Smooth muscle cell (in vitro differentiated cells): ENCODE measurements around the gene GRM3. TPM values are rescaled to one million over a fixed set of nuclear protein-coding genes. Genes with fewer than 3 reads are reported as not detected.

ENCODE experiments used
- DNase-seq: peaks from one replicate; lab custom pipeline; 2025; ENCODE audit not compliant: unreplicated experiment; lab: John Stamatoyannopoulos, UW
- H2AFZ ChIP-seq: fragments of 200-600 bp; sonication (generic); 2 replicates; pipeline ENCODE4 v1.6.0; 2016; ENCODE audit warnings: antibody characterized with exemption, low read depth, mild to moderate bottlenecking
- H3F3A ChIP-seq: fragments of 200-600 bp; sonication (generic); 2 replicates; pipeline ENCODE4 v1.6.0; 2017; ENCODE audit warnings: antibody characterized with exemption, low read depth
- H3K27ac ChIP-seq: fragments of 200-600 bp; sonication (generic); 2 replicates; pipeline ENCODE4 v1.5.1; 2016; ENCODE audit warnings: low read depth, mild to moderate bottlenecking
- H3K27me3 ChIP-seq: fragments of 200-600 bp; sonication (generic); 2 replicates; pipeline ENCODE4 v1.6.1; 2016; ENCODE audit warnings: low read depth, mild to moderate bottlenecking
- H3K36me3 ChIP-seq: fragments of 200-600 bp; sonication (generic); 2 replicates; pipeline ENCODE4 v1.5.1; 2016; ENCODE audit warnings: low read depth
- H3K4me1 ChIP-seq: fragments of 200-600 bp; sonication (generic); 2 replicates; pipeline ENCODE4 v1.5.1; 2016; ENCODE audit warnings: low read depth
- H3K4me2 ChIP-seq: fragments of 200-600 bp; sonication (generic); 2 replicates; pipeline ENCODE4 v1.6.0; 2016; ENCODE audit warnings: mild to moderate bottlenecking
- H3K4me3 ChIP-seq: fragments of 200-600 bp; sonication (generic); 2 replicates; pipeline ENCODE4 v1.5.1; 2016; ENCODE audit warnings: mild to moderate bottlenecking
- H3K79me2 ChIP-seq: fragments of 200-600 bp; sonication (generic); 2 replicates; pipeline ENCODE4 v1.6.0; 2016; ENCODE audit warnings: low read depth, mild to moderate bottlenecking
- H3K9ac ChIP-seq: fragments of 200-600 bp; sonication (generic); 2 replicates; pipeline ENCODE4 v1.6.0; 2016; ENCODE audit warnings: low read depth
- H3K9me3 ChIP-seq: fragments of 200-600 bp; sonication (generic); replicated peaks from 2 replicates; pipeline ENCODE4 v1.5.1; 2016; ENCODE audit warnings: low read depth
- H4K20me1 ChIP-seq: fragments of 200-600 bp; sonication (generic); 2 replicates; pipeline ENCODE4 v1.6.0; 2016; ENCODE audit warnings: low read depth
- CTCF ChIP-seq: fragments of 200-600 bp; sonication (generic); IDR thresholded peaks from 2 replicates; pipeline ENCODE4 v1.5.1; 2017; ENCODE audit warnings: borderline replicate concordance, mild to moderate bottlenecking, antibody characterized with exemption; ENCODE audit not compliant: insufficient read depth, poor library complexity, severe bottlenecking
- WGBS: methylation state at CpG from one replicate; pipeline ENCODE4 v1.1.7; 2016; ENCODE audit warnings: low lambda C conversion rate; 5-methylcytosine and 5-hydroxymethylcytosine counted together
- polyA plus RNA-seq: library from polyadenylated mRNA; unstranded; fragments of >200 nt; fragmentation: Nextera tagmentation; extraction: Ambion mirVana; gene quantifications from 2 replicates; pipeline ENCODE4 v1.2.1, GENCODE V29; 2016
- total RNA-seq: library from RNA; depleted of rRNA; stranded (reverse); fragments of >200 nt; gene quantifications from 2 replicates; pipeline ENCODE4 v1.2.3, GENCODE V29; 2014

GRM3 gene
- total and polyA plus RNA-seq, 2 experiments from 2014 or later = 0.35 TPM; not detected in 1

DNA sequence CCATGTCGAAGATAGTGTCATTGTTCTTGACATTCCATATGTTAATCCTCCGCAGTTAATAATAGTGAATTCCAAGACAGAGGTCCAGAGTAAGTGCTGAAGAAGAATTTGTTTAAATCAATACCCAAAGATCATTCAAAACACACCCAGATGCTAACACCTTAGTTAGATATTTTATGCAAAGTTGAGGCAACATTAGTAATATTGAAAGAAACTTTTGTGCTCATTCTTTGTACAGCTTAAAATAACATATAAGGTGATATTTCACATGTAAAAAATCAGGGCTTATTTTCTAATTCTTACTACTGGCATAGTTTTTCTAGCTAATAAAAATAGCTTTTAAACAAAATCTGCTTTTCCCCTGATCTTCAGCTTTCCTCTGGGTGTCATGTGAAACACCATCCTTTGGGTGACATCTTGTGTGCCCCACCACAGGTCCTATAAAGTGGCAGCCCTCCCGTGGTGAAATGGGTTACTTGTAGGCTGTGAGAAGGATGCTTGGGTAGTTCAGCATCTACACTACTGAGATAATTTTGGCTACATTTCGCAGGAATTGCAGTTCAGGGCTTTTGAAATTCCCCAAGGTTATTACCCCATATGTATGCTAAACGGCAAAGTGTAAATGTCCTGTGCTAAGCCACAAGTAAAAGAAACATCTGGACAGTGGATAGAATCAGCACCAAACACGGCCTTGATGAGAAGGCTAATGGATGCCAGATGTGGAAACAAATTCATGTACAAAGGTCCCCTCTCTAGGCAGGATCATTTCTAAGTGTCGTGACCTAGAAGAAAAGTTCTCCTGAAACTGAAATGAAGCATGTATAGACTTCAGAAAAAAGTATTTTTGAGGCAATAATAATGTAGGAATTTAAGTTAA, 105.4 kb downstream of the GRM3 start:
- H3K4me3 ChIP-seq = no peak overlapping the region
- H3K27me3 ChIP-seq = no peaks in the 10 kb centered on the region
- no peaks in the 10 kb centered on the region for H4K20me1 ChIP-seq
- no peaks in the 10 kb centered on the region for H3K9me3 ChIP-seq
- no peaks in the 10 kb centered on the region for H3F3A ChIP-seq
- TF ChIP-seq CTCF = no peak
- no peak for DNase-seq
- no peaks in the 10 kb centered on the region for H3K79me2 ChIP-seq
- H3K4me2 ChIP-seq = no peak overlapping the region
- no peaks in the 10 kb centered on the region for H3K36me3 ChIP-seq
- 63% methylated on average over 7 of the region's 7 CpGs for WGBS
- H3K27ac ChIP-seq = no peak overlapping the region
- peaks cover 18% of the 10 kb centered on the region for H3K4me1 ChIP-seq
- no peak overlapping the region for H2AFZ ChIP-seq
- no peak overlapping the region for H3K9ac ChIP-seq

- no peaks in the 10 kb centered on the region for H3K36me3 ChIP-seq
- no peaks in the 10 kb centered on the region for H3K27me3 ChIP-seq
- no peak for TF ChIP-seq CTCF
- H2AFZ ChIP-seq = no peak overlapping the region
- H3K4me1 ChIP-seq = peaks cover 18% of the 10 kb centered on the region
- no peak overlapping the region for H3K9ac ChIP-seq
- no peaks in the 10 kb centered on the region for H3K9me3 ChIP-seq
- 87% methylated on average over 4 of the region's 4 CpGs for WGBS
- H3K4me3 ChIP-seq = no peak overlapping the region
- H3K4me2 ChIP-seq = no peak overlapping the region
- DNase-seq = no peak
- no peak overlapping the region for H3K27ac ChIP-seq
- H4K20me1 ChIP-seq = no peaks in the 10 kb centered on the region
- no peaks in the 10 kb centered on the region for H3F3A ChIP-seq
- H3K79me2 ChIP-seq = no peaks in the 10 kb centered on the region
Observed at GRCh38 chr7:86749741-86750665, 106.3 kb downstream of the GRM3 start.

DNA sequence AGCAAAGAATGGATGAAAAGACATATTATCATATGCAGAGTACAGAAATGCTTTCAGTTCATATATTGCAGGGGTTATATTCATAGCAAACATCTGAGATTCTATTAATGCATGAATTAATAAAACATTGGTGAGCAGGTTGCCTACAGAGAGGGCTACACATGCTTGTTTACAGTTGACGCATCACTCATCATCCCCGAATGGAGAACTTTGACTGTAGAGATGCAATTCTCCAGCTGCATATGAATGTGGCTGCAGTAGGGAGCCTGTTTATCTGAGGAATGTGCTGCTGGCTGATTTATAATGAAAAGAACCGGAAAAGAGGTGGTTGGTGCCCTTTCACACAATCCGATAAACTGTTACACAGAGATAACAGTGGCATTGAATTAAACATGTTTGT, 116.5 kb downstream of the GRM3 start:
- no peaks in the 10 kb centered on the region for H4K20me1 ChIP-seq
- no peaks in the 10 kb centered on the region for H3K9me3 ChIP-seq
- no peak overlapping the region for H3K9ac ChIP-seq
- DNase-seq = no peak
- H3K27me3 ChIP-seq = no peaks in the 10 kb centered on the region
- WGBS = 32% methylated on average over 4 of the region's 4 CpGs
- no peak for TF ChIP-seq CTCF
- no peak overlapping the region for H3K27ac ChIP-seq
- no peaks in the 10 kb centered on the region for H3K79me2 ChIP-seq
- no peak overlapping the region for H3K4me3 ChIP-seq
- no peaks in the 10 kb centered on the region for H3F3A ChIP-seq
- no peaks in the 10 kb centered on the region for H3K36me3 ChIP-seq
- no peak overlapping the region for H2AFZ ChIP-seq
- no peak overlapping the region for H3K4me2 ChIP-seq
- peaks cover 5% of the 10 kb centered on the region for H3K4me1 ChIP-seq
